GM19324 (cell line): Measurements from ENCODE around the gene SYPL1.

ENCODE experiments used
- ATAC-seq: cut with Tn5 transposase; IDR thresholded peaks from one replicate; pipeline ENCODE4 v1.9.1; 2021; ENCODE audit warnings: mild to moderate bottlenecking, moderate library complexity; ENCODE audit not compliant: unreplicated experiment, low FRiP score

The SYPL1 gene

DNA sequence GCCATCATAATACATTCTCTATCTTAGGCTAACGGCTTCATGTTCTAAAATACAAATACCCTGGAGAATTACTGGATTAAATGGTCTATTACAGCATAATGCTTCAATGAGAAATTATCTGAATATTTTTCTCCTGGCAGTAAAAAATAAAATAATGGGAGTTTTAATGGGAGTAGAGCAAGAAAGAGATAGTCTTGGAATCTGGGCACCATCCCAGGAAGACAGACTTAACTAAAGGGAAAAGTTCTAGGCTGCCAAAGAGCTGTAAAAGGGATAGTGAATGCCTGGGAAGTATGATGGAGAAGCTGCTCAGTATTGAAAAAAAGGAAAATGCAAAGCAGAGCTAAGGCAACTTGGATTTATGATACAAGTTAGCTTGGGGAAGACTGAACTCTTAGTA is 12.1 kb upstream of the SYPL1 start:
- ATAC-seq: no peak

DNA sequence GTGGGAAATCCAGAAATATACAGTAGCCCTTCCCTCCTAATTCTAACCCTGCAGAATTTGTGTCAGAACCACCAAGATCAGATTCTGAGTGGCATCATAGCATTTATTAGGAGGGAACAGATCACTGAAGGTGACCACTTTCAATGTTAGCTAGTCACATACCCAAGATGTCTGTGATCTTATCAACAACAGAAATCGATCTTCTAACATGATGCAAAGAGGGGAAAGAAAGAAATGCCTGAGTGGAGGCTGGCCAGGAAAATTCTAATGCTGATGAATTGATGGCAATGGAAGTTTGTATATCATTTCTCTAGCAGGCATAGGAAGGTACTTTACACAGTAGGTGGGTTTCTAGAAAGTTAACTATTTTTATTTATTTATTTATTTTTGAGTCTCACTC is 10.6 kb upstream of the SYPL1 start:
- no peak for ATAC-seq

DNA sequence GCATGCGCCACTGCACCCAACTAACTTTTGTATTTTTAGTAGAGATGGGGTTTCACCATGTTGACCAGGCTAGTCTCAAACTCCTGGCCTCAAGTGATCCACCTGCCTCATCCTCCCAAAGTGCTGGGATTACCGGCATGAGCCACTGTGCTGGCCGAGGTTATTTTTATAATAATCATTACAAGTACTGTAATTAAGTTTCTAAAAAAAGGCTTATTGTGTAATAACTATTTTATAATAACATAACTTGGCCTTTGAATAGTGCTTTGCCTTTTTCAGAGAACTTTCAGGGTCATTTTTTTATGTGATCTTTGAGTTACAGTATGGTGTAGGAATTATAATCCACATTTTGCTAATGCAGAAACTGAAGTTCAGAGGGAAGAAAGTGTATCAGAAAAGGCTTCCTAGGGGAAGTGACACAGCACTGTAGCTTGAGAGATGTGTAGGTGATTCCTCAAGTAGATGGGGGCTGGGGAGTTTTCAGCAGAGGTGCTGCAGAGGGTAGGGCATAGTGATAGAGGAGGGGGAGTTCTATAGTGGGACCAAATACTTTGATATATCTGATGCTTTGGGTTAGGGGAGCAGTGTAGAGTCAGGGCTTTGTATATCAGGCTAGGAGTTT is 9.2 kb upstream of the SYPL1 start:
- ATAC-seq: no peak

DNA sequence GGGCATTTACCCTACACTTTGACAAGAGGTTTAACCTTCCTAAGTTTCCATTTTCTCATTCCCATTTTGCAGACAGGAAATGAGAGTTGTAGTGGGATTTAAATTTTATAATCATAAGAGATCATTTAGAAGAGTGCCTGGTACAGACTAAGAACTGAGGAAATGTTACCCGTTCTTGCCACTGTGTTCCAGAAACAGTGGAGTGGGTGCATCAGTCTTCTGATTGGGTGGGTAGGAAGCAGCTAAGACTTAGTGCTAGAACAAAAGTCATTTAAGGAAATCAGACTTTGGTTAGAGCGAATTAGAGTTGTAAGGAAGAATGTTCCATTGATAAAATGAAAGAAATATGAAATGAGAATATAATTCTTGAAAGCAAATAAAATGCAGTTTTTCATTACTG is 8.4 kb upstream of the SYPL1 start:
- no peak for ATAC-seq

DNA sequence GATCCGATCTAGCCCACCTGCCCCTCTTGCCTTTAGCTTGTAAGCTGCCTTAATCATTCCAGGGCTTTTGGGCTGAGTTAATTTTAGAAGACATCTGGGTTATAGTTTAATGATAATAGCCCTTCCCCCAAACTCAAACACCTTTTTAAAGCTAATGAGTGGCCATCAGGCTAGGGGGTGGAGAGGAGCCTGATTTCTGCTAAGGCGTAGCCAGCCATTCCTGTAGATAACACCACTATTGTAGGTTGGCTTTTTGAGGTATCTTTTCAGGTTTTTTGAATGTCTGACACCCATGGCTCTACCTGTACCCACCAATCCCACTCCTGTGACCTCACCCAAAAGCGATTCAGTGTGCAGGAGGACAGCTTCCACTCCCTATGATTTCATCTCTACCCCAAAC is 7.6 kb upstream of the SYPL1 start:
- ATAC-seq: no peak

DNA sequence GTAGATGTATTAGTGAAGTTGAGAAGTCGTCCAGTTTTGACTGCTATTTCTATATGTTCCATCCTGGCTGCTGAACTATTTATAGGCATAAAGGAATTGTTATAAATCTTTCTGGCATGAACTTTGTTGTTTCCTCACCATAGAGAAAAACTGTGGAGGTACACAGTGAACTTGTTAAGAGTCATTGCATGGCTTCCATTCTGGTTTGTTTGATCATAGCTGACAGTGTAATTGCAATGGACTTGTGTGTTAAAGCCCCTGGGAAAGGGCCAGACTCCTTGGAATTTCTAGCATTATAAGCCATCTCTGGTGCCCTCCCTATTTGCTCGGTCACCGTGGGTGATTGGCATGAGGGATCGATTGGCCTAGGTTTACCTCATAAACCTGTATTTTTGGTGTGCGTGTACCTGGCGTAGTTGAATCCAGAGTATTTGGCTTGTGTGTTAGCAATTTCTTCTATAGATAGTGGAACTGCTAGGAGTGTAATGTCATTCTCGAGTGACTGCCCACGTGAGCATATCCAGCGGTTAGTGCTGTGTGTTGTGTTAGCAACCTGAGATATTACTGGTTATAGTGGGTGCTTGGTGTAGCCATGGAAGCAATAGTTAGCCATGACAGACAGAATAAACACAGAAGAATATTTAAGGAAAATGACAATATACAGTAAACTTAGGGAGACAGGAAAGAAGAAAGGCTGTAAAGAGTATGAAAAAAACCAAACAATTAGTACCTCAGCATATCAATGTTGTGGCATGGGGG is 5.9 kb upstream of the SYPL1 start:
- no peak for ATAC-seq

DNA sequence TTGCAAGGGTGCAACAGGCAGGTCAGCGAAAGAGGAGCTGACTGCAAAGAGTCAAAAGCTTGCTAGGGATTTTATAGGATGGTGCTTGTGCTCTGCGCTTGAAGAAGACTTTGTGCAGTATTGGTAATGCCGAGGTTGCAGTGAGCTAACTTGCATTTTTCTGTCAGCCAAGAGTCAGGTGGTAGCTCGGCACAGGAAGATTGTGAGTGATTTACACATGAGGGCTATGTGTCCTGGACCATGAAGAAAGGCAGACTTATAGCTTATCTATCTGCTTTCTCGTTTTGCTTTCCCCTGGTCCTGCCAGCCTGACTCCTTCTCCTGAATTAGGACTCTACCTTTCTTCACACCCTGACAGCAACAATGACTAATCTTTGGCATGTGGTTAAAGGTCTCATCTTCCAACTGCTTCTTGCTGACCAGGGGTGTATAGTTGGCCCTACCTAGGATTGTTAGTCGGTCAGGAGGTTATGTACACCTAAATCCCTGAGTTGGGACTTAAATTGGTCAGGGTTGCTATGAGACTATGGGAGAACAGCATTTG is 4.1 kb upstream of the SYPL1 start:
- no peak for ATAC-seq

DNA sequence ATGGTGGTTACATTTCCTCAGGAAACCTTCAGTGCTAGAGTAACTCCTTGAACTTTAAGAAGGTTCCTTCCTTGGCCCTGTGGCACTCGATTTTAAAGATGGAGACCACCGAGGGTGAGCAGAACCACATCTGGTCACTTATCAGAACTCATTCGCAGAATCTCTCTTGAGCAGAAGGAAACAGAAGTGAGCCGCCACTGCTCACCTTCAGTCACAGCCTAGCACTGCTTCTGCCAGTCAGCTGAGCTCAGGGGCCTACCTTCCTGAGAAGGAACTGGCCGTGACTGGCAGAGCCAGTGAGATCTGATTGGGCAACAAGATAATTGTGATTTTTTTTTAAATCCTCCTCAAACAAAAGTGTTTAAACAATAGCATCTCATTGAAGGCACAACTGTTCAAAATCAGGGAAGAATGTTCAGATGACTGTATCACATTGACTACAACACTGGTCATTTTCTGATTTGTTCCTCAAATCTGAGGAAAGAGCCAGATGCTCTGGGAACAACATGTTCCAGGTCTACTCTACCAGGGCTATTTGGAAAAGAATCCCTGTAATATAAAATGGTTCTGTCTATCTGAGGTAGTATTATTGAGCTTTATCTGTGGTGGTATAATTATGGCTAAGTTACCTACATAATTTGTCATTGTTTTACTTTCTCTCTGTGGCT is 2.7 kb upstream of the SYPL1 start:
- no peak for ATAC-seq

DNA sequence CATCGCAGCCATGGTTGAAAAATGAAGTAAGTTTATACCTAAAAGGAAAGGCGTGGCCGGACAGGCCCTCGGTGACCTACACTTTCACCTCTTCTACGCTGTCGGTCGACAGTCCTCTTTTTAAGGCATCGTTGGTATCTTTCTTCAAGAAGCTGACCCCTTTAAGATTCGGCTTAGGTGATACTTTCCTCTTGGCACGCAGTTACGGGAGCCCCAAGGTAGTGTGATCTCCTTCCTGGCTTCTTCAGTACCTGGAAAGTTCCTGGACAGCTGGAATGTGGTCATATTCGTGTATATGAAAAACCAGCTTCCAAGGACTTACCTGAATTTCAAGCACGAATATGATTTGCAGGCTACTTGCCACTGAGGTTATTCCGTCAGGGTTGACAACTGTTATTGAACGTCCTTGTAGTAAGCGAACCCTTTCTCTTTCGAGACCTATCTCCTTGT is 885 bp upstream of the SYPL1 start:
- ATAC-seq: no peak

DNA sequence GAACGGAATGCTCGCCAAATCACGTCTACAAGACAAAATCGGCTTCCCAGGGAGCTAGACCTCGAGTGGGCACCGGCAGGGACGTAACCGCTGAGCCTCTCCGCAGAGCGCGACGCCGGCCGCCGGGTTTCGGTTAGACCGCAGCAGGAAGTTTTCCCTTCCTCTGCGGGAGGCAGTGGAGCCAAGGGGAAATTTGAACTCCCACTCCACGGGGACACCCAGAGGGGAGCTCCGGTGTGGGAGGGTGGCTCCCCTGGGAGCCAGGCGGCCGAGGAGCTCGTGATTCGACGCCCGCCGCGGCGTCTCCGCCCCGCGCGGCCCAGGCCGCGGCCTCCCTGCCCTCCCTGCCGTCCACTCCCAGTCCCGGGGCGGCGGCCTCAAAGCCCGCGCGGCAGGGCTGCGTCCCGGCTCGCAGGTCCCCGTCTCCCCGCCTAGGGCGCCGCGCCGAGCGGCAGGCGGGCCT is 426 bp downstream of the SYPL1 start:
- ATAC-seq: peak; percentile 51

DNA sequence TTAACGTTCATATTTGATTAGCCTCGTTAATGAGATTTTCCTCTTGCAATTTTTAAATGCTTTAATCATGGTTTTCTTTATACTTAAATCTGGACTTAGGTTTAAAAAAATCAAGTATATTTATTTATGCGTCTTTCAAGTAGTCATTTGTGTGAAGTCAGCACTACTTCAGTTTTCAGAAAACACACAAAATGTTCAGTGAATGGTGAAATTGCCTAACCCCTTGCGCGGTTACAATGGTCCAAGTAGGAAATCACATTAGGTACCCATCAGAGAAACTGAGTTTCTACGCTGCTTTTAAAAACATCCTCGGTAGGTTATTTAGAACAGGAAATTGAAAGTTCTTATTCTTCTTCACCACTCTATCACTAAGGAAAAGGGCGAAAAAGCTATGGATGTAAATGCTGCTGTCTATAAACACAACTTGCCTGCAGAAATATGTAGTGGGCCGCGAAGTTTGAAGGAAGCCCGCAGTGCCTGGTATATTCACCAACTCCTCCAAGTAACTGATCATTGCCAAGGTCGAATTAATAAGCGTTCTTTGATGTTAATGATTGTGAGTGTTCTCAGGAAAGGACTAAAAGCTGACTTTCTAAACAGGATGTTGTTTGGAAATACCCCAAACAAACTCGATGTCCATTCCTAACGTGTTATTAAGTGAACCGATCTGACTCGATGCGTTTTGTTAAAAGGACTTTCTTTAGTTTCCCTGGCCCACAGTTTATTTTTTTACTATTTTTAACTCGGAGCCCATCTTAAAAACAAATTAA is 1.0 kb downstream of the SYPL1 start:
- ATAC-seq: no peak

DNA sequence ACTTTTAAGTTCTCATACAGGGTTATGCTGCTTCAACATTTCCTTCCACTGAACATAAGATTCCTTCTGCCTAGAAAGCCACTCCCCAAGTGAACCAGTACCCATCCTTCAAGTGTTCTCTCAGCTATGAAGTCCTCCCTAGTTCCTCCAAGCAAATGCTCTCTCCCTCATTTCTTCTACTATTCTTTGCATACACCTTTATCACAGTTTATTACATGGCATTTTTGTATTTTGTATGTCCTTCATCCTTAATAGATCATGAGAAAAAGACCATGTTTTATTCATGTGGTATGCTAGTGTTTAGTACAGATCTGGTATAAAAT is 1.9 kb downstream of the SYPL1 start:
- no peak for ATAC-seq

DNA sequence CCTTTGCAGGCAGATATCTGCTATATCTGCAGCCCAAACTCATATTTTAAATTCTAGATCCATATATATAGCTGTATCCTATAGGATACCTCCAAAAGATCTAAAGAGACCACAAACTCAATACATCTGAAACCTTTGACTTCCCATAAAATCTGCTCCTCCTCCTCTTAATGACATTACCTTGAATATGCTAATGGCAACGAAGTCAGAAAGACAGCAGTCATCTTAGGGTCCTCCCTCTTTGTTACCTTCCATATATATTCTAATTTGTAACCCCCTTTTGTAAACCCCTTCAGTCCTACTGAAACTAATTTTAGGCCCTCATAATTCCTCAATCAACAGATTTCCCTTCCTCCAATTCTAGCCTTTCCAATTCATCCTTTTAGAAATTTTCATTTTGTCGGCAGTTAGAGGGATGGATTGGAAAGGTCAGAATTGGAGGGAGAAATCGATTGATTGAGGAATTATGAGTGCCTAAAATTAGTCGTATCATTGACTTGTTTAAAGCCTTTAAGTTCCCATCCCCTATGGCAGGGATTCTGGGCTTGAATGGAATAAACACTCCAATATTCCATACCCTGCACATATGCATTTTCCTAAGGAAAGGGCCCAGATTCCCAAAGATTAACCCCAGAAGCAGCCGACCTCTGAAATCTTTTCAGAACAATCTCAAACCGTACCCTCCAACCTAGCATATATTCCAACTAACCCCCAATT is 2.4 kb downstream of the SYPL1 start:
- no peak for ATAC-seq

DNA sequence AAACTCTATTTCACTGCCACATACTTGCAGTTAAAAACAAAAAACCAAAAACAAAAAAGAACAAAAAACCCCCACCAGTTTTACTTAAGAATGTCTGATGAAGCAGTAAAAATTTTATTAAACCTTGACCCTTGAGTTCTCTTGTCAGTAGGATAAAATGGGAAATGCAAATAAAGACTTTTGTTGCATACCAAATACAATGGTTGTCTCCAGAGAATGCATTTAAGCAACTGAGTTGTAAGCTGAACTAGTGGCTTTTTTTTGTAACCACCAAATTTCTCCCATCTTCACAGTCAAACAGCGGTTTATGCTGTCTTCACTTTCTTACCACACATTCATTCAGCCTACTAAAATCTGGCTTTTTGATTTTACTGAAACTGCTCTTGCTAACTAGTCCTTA is 3.1 kb downstream of the SYPL1 start:
- ATAC-seq: no peak

DNA sequence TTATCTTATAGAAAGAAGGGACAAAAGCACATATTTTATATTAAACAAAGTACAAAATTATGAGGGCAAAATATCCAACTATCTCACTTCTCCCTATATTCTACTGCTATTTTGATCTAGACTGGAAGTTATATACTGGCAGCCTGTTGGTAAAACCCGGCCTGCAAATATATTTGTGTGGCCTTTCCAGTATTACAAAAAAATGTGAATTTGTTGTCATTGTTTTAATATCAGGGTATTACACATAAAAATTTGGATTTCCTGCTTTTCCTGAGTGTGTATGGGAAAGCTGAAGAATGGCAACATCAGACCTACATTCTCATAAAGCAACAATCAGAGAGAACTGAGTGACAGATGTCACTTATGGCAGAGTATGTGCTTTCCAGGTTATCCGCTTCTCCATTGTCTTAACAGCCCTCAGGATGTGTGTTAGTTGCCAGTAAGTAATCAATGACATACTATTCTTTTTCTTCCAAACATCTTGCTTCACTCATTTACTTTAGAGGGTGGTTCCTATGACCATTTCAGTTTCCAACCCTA is 7.3 kb downstream of the SYPL1 start:
- ATAC-seq: no peak

DNA sequence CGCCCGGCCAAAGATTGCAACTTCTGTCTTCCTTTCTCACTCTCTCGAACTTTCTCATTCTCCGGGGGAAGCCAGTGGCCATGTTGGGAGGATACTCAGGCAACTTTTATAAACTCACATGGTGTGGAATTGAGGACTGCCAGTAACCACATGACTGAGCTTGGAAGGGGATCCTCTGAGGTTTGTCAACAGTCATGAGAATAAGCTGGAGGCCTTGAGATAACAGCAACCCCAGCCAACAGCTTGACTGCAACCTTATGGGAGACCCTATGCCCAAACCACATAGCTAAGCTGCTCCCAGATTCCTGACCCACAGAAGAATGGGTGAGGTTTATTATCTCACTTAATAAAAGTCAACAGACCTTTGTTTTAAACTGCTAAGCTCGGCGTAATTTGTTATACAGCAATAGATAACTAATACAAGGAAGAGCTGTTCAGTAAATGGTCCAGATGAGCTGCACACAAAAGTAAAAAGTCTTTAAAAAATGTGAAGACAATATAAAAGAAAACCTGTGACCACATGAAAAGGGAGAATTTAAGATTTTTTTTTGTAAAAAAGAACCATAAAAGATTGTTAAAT is 9.6 kb downstream of the SYPL1 start:
- no peak for ATAC-seq

DNA sequence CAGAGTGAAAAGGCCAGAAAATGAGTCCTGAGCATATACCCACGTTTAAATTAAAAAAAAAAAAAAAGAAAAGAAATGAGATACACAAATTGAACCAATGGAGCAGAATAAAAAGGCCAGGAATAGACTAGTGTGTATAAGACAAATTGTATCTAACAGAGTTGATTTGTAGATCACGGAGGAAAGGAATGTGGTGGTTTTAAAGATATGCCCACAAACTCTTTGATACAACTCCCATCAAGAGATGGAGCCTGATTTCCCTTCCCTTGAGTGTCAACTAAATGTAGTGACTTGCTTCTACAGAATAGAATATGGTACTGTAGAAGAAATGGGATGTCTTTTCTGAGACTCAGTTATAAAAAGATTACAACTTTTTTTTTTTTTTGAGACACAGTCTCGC is 10.4 kb downstream of the SYPL1 start:
- ATAC-seq: no peak

DNA sequence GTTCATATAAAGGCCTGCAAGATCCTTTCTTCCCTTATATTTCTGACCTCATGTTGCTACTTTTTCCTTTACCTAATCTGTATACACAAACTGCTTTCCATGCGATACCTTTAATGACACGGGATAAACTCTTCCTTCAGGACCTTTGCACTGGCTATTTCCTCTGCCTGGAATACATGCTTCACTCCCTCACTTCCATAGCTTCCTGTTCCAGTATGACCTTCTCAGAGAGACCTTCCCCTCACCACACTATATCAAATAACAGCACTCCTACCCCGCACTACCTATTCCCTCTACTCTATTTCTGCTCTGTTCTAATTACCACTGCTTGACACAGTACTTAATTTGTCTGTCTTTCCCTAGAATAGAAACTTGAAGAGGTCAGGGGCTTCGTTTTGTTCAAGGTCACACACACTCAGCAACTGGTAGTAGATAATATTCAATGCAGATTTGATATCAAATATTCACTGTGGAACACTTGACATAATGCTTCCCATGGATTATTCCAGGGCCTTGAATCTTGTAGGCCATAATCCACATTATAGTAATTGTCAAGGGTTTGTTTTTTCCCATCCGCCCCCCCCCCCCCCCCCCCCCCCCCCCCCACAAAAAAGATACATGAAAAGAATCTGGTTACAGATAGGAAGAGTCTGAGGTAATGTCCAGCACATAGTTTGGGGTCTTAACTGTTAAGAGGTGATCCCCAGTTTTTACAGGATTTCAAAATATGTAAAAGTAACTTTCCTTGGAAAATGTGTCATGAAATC is 11.1 kb downstream of the SYPL1 start:
- no peak for ATAC-seq

DNA sequence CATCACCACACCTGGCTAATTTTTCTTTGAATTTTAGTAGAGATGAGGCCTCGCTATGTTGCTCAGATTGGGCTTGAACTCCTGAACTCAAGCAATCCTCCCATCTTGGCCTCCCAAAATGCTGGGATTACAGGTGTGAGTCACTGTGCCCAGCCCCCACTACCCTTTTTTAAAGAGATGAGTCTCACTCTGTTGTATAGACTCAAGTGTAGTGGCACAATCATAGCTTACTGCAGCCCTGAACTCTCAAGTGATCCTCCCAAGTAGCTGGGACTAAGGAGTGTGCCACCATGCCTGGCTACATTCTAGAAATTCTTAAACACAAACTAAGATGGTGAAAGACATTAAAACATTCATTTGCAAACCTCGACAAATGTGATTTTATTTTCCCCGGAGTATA is 12.6 kb downstream of the SYPL1 start:
- ATAC-seq: no peak
